ENCODE data around the gene RPS6KA2.

The RPS6KA2 gene

GRCh38 chr6:166420351-166420750 is 206.7 kb downstream of the RPS6KA2 start:
- no peak overlapping the region for H3K4me3 ChIP-seq (ENCODE audit: low read depth, low read length)
- no peak overlapping the region for H3K23ac ChIP-seq (ENCODE audit: low read length)
- H4K12ac ChIP-seq (ENCODE audit: low read depth, low read length): no peak overlapping the region
- peaks cover 0 to 21% of the 10 kb centered on the region in 2 experiments for H3K36me3 ChIP-seq (ENCODE audit: control insufficient read depth in 1 of 2, insufficient read depth in 2 of 2, low read length in 2 of 2)
- no peak overlapping the region for H3K9ac ChIP-seq (ENCODE audit: low read length)
- no peaks in the 10 kb centered on the region for H3K79me1 ChIP-seq (ENCODE audit: low read length)
- peak in 1 of 2 donors; percentile 53 for DNase-seq
- H3K4ac ChIP-seq (ENCODE audit: low read depth, low read length): no peak overlapping the region
- no peak overlapping the region for H2AK5ac ChIP-seq (ENCODE audit: low read length)
- H2AFZ ChIP-seq (ENCODE audit: insufficient read depth, low read length, poor library complexity): no peak overlapping the region
- no peak overlapping the region for H3K18ac ChIP-seq (ENCODE audit: low read length)
- H2BK12ac ChIP-seq (ENCODE audit: low read length): no peak overlapping the region
- H3K9me3 ChIP-seq (ENCODE audit: insufficient read depth, low read depth, low read length): peaks cover 4% of the 10 kb centered on the region
- H4K91ac ChIP-seq (ENCODE audit: low read depth, low read length): no peak overlapping the region
- no peaks in the 10 kb centered on the region for H3K79me2 ChIP-seq (ENCODE audit: control insufficient read depth, insufficient read depth, low read length, poor library complexity)
- no CpG with 5 or more reads among the region's 6 CpGs for whole genome bisulfite sequencing (ENCODE audit: extremely low coverage, insufficient coverage, insufficient read length)
- H3K14ac ChIP-seq (ENCODE audit: low read length): no peak overlapping the region
- H3K4me2 ChIP-seq (ENCODE audit: low read length): no peak overlapping the region
- no peak overlapping the region for H4K8ac ChIP-seq (ENCODE audit: low read depth, low read length)
- no peaks in the 10 kb centered on the region for H3K4me1 ChIP-seq (ENCODE audit: control insufficient read depth in 1 of 2, insufficient read depth in 2 of 2, low read length in 2 of 2)
- no peak overlapping the region for H2BK5ac ChIP-seq (ENCODE audit: low read depth, low read length, poor library complexity)
- H3K27ac ChIP-seq (ENCODE audit: low read depth, low read length): no peak overlapping the region
- no peaks in the 10 kb centered on the region for H3K27me3 ChIP-seq (ENCODE audit: insufficient read depth, low read length)
- no peak overlapping the region for H2BK120ac ChIP-seq (ENCODE audit: insufficient read depth, low read length, poor library complexity)

- H2BK120ac ChIP-seq (ENCODE audit: insufficient read depth, low read length, poor library complexity): no peak overlapping the region
These were observed 207.3 kb downstream of the RPS6KA2 start for GRCh38 chr6:166419717-166420116.

GRCh38 chr6:166419286-166419685 is 207.8 kb downstream of the RPS6KA2 start:
- WGBS (ENCODE audit: extremely low coverage, insufficient coverage, insufficient read length): no CpG with 5 or more reads among the region's 7 CpGs
- H2BK120ac ChIP-seq (ENCODE audit: insufficient read depth, low read length, poor library complexity): no peak overlapping the region
- H4K91ac ChIP-seq (ENCODE audit: low read depth, low read length): no peak overlapping the region
- no peak overlapping the region for H3K23ac ChIP-seq (ENCODE audit: low read length)
- H3K27ac ChIP-seq (ENCODE audit: low read depth, low read length): no peak overlapping the region
- H4K8ac ChIP-seq (ENCODE audit: low read depth, low read length): no peak overlapping the region
- no peaks in the 10 kb centered on the region for H3K27me3 ChIP-seq (ENCODE audit: insufficient read depth, low read length)
- no peak overlapping the region for H3K4me2 ChIP-seq (ENCODE audit: low read length)
- no peak overlapping the region for H2BK5ac ChIP-seq (ENCODE audit: low read depth, low read length, poor library complexity)
- H3K9me3 ChIP-seq (ENCODE audit: insufficient read depth, low read depth, low read length): peaks cover 4% of the 10 kb centered on the region
- H3K79me2 ChIP-seq (ENCODE audit: control insufficient read depth, insufficient read depth, low read length, poor library complexity): no peaks in the 10 kb centered on the region
- H2AFZ ChIP-seq (ENCODE audit: insufficient read depth, low read length, poor library complexity): no peak overlapping the region
- H3K36me3 ChIP-seq (ENCODE audit: control insufficient read depth in 1 of 2, insufficient read depth in 2 of 2, low read length in 2 of 2): peaks cover 0 to 21% of the 10 kb centered on the region in 2 experiments
- H3K4me1 ChIP-seq (ENCODE audit: control insufficient read depth in 1 of 2, insufficient read depth in 2 of 2, low read length in 2 of 2): no peaks in the 10 kb centered on the region
- DNase-seq: no peak
- H3K4ac ChIP-seq (ENCODE audit: low read depth, low read length): no peak overlapping the region
- H3K4me3 ChIP-seq (ENCODE audit: low read depth, low read length): no peak overlapping the region
- no peak overlapping the region for H3K18ac ChIP-seq (ENCODE audit: low read length)
- no peaks in the 10 kb centered on the region for H3K79me1 ChIP-seq (ENCODE audit: low read length)
- no peak overlapping the region for H3K14ac ChIP-seq (ENCODE audit: low read length)
- H2AK5ac ChIP-seq (ENCODE audit: low read length): no peak overlapping the region
- H3K9ac ChIP-seq (ENCODE audit: low read length): no peak overlapping the region
- no peak overlapping the region for H2BK12ac ChIP-seq (ENCODE audit: low read length)
- no peak overlapping the region for H4K12ac ChIP-seq (ENCODE audit: low read depth, low read length)

More at GRCh38 chr6:166419717-166420116, 207.3 kb downstream of the RPS6KA2 start:
- H4K12ac ChIP-seq (ENCODE audit: low read depth, low read length): no peak overlapping the region
- no peak overlapping the region for H3K23ac ChIP-seq (ENCODE audit: low read length)
- no peaks in the 10 kb centered on the region for H3K27me3 ChIP-seq (ENCODE audit: insufficient read depth, low read length)
- H3K36me3 ChIP-seq (ENCODE audit: control insufficient read depth in 1 of 2, insufficient read depth in 2 of 2, low read length in 2 of 2): peaks cover 0 to 21% of the 10 kb centered on the region in 2 experiments
- no peak overlapping the region for H2BK12ac ChIP-seq (ENCODE audit: low read length)
- no peak overlapping the region for H4K8ac ChIP-seq (ENCODE audit: low read depth, low read length)
- H2BK5ac ChIP-seq (ENCODE audit: low read depth, low read length, poor library complexity): no peak overlapping the region
- H3K18ac ChIP-seq (ENCODE audit: low read length): no peak overlapping the region
- H3K79me2 ChIP-seq (ENCODE audit: control insufficient read depth, insufficient read depth, low read length, poor library complexity): no peaks in the 10 kb centered on the region
- no peak overlapping the region for H3K27ac ChIP-seq (ENCODE audit: low read depth, low read length)
- no peaks in the 10 kb centered on the region for H3K79me1 ChIP-seq (ENCODE audit: low read length)
- peak overlapping the region; percentile 5 for H3K4me3 ChIP-seq (ENCODE audit: low read depth, low read length)
- peaks cover 4% of the 10 kb centered on the region for H3K9me3 ChIP-seq (ENCODE audit: insufficient read depth, low read depth, low read length)
- H2AFZ ChIP-seq (ENCODE audit: insufficient read depth, low read length, poor library complexity): no peak overlapping the region
- no peak overlapping the region for H3K14ac ChIP-seq (ENCODE audit: low read length)
- H3K4me1 ChIP-seq (ENCODE audit: control insufficient read depth in 1 of 2, insufficient read depth in 2 of 2, low read length in 2 of 2): no peaks in the 10 kb centered on the region
- no CpG with 5 or more reads among the region's 15 CpGs for WGBS (ENCODE audit: extremely low coverage, insufficient coverage, insufficient read length)
- H3K4ac ChIP-seq (ENCODE audit: low read depth, low read length): no peak overlapping the region
- no peak overlapping the region for H3K4me2 ChIP-seq (ENCODE audit: low read length)
- no peak overlapping the region for H2AK5ac ChIP-seq (ENCODE audit: low read length)
- H4K91ac ChIP-seq (ENCODE audit: low read depth, low read length): no peak overlapping the region
- H3K9ac ChIP-seq (ENCODE audit: low read length): no peak overlapping the region
- DNase-seq: no peak

GRCh38 chr6:166418691-166419143 is 208.3 kb downstream of the RPS6KA2 start:
- no peak overlapping the region for H3K4me2 ChIP-seq (ENCODE audit: low read length)
- no peak overlapping the region for H2AK5ac ChIP-seq (ENCODE audit: low read length)
- H3K9me3 ChIP-seq (ENCODE audit: insufficient read depth, low read depth, low read length): peaks cover 4% of the 10 kb centered on the region
- no peaks in the 10 kb centered on the region for H3K4me1 ChIP-seq (ENCODE audit: control insufficient read depth in 1 of 2, insufficient read depth in 2 of 2, low read length in 2 of 2)
- no peak overlapping the region for H4K12ac ChIP-seq (ENCODE audit: low read depth, low read length)
- no peak overlapping the region for H3K27ac ChIP-seq (ENCODE audit: low read depth, low read length)
- H3K18ac ChIP-seq (ENCODE audit: low read length): no peak overlapping the region
- H3K27me3 ChIP-seq (ENCODE audit: insufficient read depth, low read length): no peaks in the 10 kb centered on the region
- H2BK12ac ChIP-seq (ENCODE audit: low read length): no peak overlapping the region
- H3K9ac ChIP-seq (ENCODE audit: low read length): no peak overlapping the region
- no peaks in the 10 kb centered on the region for H3K79me2 ChIP-seq (ENCODE audit: control insufficient read depth, insufficient read depth, low read length, poor library complexity)
- no peak overlapping the region for H3K4ac ChIP-seq (ENCODE audit: low read depth, low read length)
- H2AFZ ChIP-seq (ENCODE audit: insufficient read depth, low read length, poor library complexity): no peak overlapping the region
- no peak overlapping the region for H3K23ac ChIP-seq (ENCODE audit: low read length)
- no peaks in the 10 kb centered on the region for H3K79me1 ChIP-seq (ENCODE audit: low read length)
- no peak overlapping the region for H2BK120ac ChIP-seq (ENCODE audit: insufficient read depth, low read length, poor library complexity)
- no peak overlapping the region for H4K91ac ChIP-seq (ENCODE audit: low read depth, low read length)
- no CpG with 5 or more reads among the region's 9 CpGs for WGBS (ENCODE audit: extremely low coverage, insufficient coverage, insufficient read length)
- no peak overlapping the region for H4K8ac ChIP-seq (ENCODE audit: low read depth, low read length)
- no peak overlapping the region for H3K14ac ChIP-seq (ENCODE audit: low read length)
- no peak overlapping the region for H2BK5ac ChIP-seq (ENCODE audit: low read depth, low read length, poor library complexity)
- peaks cover 1 to 20% of the 10 kb centered on the region in 2 experiments for H3K36me3 ChIP-seq (ENCODE audit: control insufficient read depth in 1 of 2, insufficient read depth in 2 of 2, low read length in 2 of 2)
- H3K4me3 ChIP-seq (ENCODE audit: low read depth, low read length): no peak overlapping the region
- no peak for DNase-seq
